Spleen (tissue), 11 donors: ENCODE data around the gene STXBP1. TPM values are rescaled to one million over a fixed set of nuclear protein-coding genes. Genes with fewer than 3 reads are reported as not detected.
A peak's percentile ranks its signal among the peaks of the same experiment; 100 is the strongest.

Experiments used
- DNase-seq: peaks from one replicate; pipeline ENCODE4 v3.0.0-alpha.2; 2020
- H3K27ac ChIP-seq, 8 donors: fragments of 200-600 bp; sonication (generic) in 7 of 8; 1 replicate in 4 of 8; 2 replicates in 4 of 8; pipeline versions ENCODE4 v1.5.0 to v1.8.0; 2016 to 2021; ENCODE audit warnings: inconsistent platforms in 4 of 8, mild to moderate bottlenecking in 4 of 8, moderate library complexity in 1 of 8
- H3K27me3 ChIP-seq, 7 donors: fragments of 200-600 bp; sonication (generic) in 6 of 7; replicated peaks in 1 of 7; 1 replicate in 4 of 7; 2 replicates in 3 of 7; pipeline versions ENCODE4 v1.5.0 to v1.8.0; 2016 to 2021; ENCODE audit warnings: inconsistent platforms in 3 of 7, mild to moderate bottlenecking in 1 of 7
- H3K36me3 ChIP-seq, 6 donors: fragments of 200-600 bp; sonication (generic) in 5 of 6; 1 replicate in 4 of 6; 2 replicates in 2 of 6; pipeline versions ENCODE4 v1.5.0 to v1.8.0; 2016 to 2021; ENCODE audit warnings: inconsistent platforms in 2 of 6
- H3K4me1 ChIP-seq, 6 donors: fragments of 200-600 bp; sonication (generic) in 5 of 6; 1 replicate in 3 of 6; 2 replicates in 3 of 6; pipeline versions ENCODE4 v1.5.0 to v1.8.0; 2016 to 2021; ENCODE audit warnings: inconsistent platforms in 3 of 6
- H3K4me3 ChIP-seq, 8 donors: fragments of 200-600 bp; sonication (generic) in 7 of 8; 1 replicate in 4 of 8; 2 replicates in 4 of 8; pipeline versions ENCODE4 v1.5.0 to v1.8.0; 2016 to 2021; ENCODE audit warnings: inconsistent platforms in 4 of 8, mild to moderate bottlenecking in 4 of 8, moderate library complexity in 2 of 8
- H3K9me3 ChIP-seq, 8 donors: fragments of 200-600 bp; sonication (generic) in 7 of 8; 1 replicate in 4 of 8; 2 replicates in 4 of 8; pipeline versions ENCODE4 v1.5.0 to v1.8.0; 2016 to 2021; ENCODE audit warnings: inconsistent platforms in 4 of 8
- CTCF ChIP-seq, 11 experiments: fragments of 200-600 bp in 7 of 11; fragments of 450-650 bp in 4 of 11; sonication (generic) in 4 of 11; IDR thresholded peaks in 8 of 11; conservative IDR thresholded peaks in 3 of 11; 1 replicate in 7 of 11; 2 replicates in 4 of 11; pipeline versions ENCODE4 v1.4.0 to v1.8.0; 2016 to 2021; ENCODE audit warnings: antibody characterized with exemption in 11 of 11, inconsistent platforms in 4 of 11, mild to moderate bottlenecking in 1 of 11
- POLR2A ChIP-seq, 3 donors: fragments of 450-650 bp; IDR thresholded peaks; one replicate each; pipeline ENCODE4 v1.5.1; 2017; ENCODE audit warnings: antibody characterized with exemption in 3 of 3, mild to moderate bottlenecking in 1 of 3
- POLR2AphosphoS5 ChIP-seq, 3 donors: sonication (generic); formaldehyde crosslinking; IDR thresholded peaks; one replicate each; pipeline ENCODE4 v1.5.1; 2017; ENCODE audit warnings: antibody characterized with exemption in 3 of 3
- WGBS, 5 donors: extraction: QIAGEN DNeasy Blood & Tissue Kit in 3 of 5; methylation state at CpG; one replicate each; pipeline versions ENCODE4 v1.1.5 to v1.1.7; 2013 to 2018; 5-methylcytosine and 5-hydroxymethylcytosine counted together
- intact Hi-C: fragments of 100-400 bp; cut with DNase I; formaldehyde crosslinking; loops from one replicate; pipeline ENCODE4 v1.15.0; 2023; ENCODE audit warnings: low total_unique reads
- polyA plus RNA-seq, 3 donors: library from polyadenylated mRNA; stranded (reverse); fragments of 200-250 nt; gene quantifications; one replicate each; pipeline ENCODE4 v1.2.1, GENCODE V29; 2013
- total RNA-seq, 7 donors: library from RNA; depleted of rRNA in 3 of 7; stranded (reverse); fragments of >200 nt in 3 of 7; fragmentation: NEBNext Ultra II Directional in 4 of 7; extraction: Animal tissue kit (Norgen Biotek cat#: 25700) in 4 of 7; gene quantifications; one replicate each; pipeline versions ENCODE4 v1.1.0 to v1.2.1, GENCODE V29; 2016 to 2021
- donor health status: healthy with polysubstance abuse.
- donor health status: DM: no; HTN: no; CAD: no; lungs with moderate emphysema.
- donor health status: DM: no; HTN: no; CAD: no.
- donor health status: Bipolar disorder and iron deficiency.
- donor health status: healthy.
- donor health status: DM: no; HTN: no; CAD: no.
- donor health status: DM: yes; HTN: yes; CAD: no.

Gene STXBP1
- total and polyA plus RNA-seq, 10 donors = 4.3 to 75.7 (median 31.6) TPM

DNA sequence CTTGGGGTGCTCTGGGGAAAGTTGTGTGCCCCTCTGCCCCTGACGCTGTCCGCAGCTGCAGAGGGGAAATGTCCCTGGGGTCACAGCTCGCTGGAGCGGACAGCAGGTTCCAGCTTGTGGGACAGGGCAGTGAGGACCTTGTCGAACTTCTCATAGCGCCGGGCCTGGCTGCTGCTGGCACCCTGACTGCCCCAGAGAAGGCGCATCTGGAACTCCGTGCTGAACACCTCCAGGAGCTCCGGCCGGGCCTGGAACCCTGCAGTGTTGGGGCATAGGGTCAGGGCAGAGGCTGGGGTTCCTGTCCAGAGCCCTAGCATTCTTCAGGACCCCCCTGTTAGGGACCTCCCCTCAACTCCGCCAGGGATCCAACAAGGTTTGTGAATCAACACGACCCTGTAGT is 126.6 kb downstream of the STXBP1 start:
- no peak for DNase-seq

DNA sequence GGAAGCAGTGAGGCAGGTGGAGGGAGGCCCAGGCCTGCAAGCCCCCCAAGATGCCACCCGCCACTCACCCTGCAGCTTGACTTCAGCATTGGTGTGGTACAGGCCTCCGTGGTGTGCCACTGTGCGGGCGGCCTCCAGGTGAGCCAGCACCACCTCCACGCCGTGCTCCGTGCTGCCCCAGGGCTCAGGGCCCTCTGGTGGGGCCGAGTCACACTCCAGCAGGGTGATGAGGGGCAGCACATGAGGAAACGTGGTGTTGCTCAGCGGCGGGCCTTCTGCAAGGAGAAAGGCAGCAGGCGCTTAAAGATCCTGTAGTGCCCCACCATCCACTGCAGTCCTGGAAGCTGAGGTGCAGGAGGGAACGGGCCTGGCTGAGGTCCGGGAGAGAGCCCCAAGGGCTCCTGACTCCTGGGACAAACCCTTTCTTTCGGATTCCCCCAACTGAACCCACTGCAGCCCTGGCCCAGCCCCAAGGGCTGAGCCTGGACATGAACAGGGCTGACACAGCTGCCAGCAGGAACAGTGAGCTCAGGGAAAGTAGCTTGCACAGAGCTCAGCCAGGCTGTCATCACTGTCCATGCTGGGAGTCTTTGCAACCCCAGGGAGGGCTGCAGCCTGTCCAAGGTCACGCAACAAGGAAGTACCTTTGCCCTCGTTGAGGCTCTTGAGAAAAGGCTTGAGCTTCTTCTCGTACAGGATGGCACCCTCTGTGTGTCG is 127.7 kb downstream of the STXBP1 start:
- Histone ChIP-seq H3K4me3 (no peak overlapping the region), H3K4me1 (peaks cover 6 to 45% (median 19%) of the 10 kb centered on the region in 6 donors), H3K9me3 (no peaks in the 10 kb centered on the region), H3K27me3 (no peaks in the 10 kb centered on the region), H3K36me3 (peaks cover 0 to 73% (median 70%) of the 10 kb centered on the region in 6 donors), H3K27ac (peak overlapping the region in 4 of 8 donors; percentile 28 to 58 (median 41))
- intact Hi-C loops = loop anchor here (5.0 kb wide), 2 partner anchors 43 to 183 kb away; no protein-coding TSS in a partner anchor
- no peak for DNase-seq
- WGBS, 5 donors = 79 to 95% (median 86%) methylated on average over 8 to 19 of the region's 19 CpGs
- no peak for TF ChIP-seq CTCF (IDR thresholded peaks at IDR 0.05 in 8 of 11, conservative IDR thresholded peaks at IDR 0.05 in 3 of 11)
- TF ChIP-seq POLR2A (IDR thresholded peaks at IDR 0.05) = no peak
- peak; percentile 18 to 71 (median 46) for TF ChIP-seq POLR2AphosphoS5 (IDR thresholded peaks at IDR 0.05)

More for the DNA sequence above, 126.6 kb downstream of the STXBP1 start:
- H3K9me3 ChIP-seq = no peaks in the 10 kb centered on the region
- H3K27ac ChIP-seq = no peak overlapping the region
- TF ChIP-seq CTCF (IDR thresholded peaks at IDR 0.05 in 8 of 11, conservative IDR thresholded peaks at IDR 0.05 in 3 of 11) (no peak), POLR2AphosphoS5 (IDR thresholded peaks at IDR 0.05) (peak in 2 of 3 donors; percentile 36 to 46)
- H3K27me3 ChIP-seq = no peaks in the 10 kb centered on the region
- H3K4me1 ChIP-seq = peaks cover 12 to 56% (median 29%) of the 10 kb centered on the region in 6 donors
- WGBS, 5 donors = 85 to 90% (median 88%) methylated on average over 9 to 13 of the region's 13 CpGs
- H3K4me3 ChIP-seq = no peak overlapping the region
- intact Hi-C loops = loop anchor here (5.0 kb wide), 2 partner anchors 44 to 184 kb away; no protein-coding TSS in a partner anchor
- peaks cover 0 to 62% (median 60%) of the 10 kb centered on the region in 6 donors for H3K36me3 ChIP-seq

GRCh38 chr9:127741831-127742434 is 129.9 kb downstream of the STXBP1 start:
- Histone ChIP-seq H3K27me3 (no peaks in the 10 kb centered on the region), H3K36me3 (peaks cover 3 to 94% (median 91%) of the 10 kb centered on the region in 6 donors), H3K4me3 (no peak overlapping the region), H3K4me1 (peaks cover 0 to 28% (median 5%) of the 10 kb centered on the region in 6 donors), H3K9me3 (no peaks in the 10 kb centered on the region), H3K27ac (peak overlapping the region in 1 of 8 donors; percentile 45)
- TF ChIP-seq POLR2A (IDR thresholded peaks at IDR 0.05) (no peak), POLR2AphosphoS5 (IDR thresholded peaks at IDR 0.05) (peak in 2 of 3 donors; percentile 19 to 65), CTCF (IDR thresholded peaks at IDR 0.05 in 8 of 11, conservative IDR thresholded peaks at IDR 0.05 in 3 of 11) (no peak)
- intact Hi-C loops = no loop called here
- no peak for DNase-seq
- 84 to 93% (median 90%) methylated on average over 34 to 38 of the region's 38 CpGs for WGBS, 5 donors

Other genes starting within 250 kb of the STXBP1 start
- gene SLC2A8, start 215.1 kb upstream of the STXBP1 start, total RNA-seq = 10 to 100 TPM; 16.8 to 32.0 (median 23.0) TPM
- 10 to 100 TPM; 10.0 to 18.3 (median 14.5) TPM for gene SLC2A8, start 215.1 kb upstream of the STXBP1 start, polyA plus RNA-seq
- 10 to 100 TPM; 10.4 to 14.7 (median 12.7) TPM for gene ZNF79, start 187.9 kb upstream of the STXBP1 start, total RNA-seq
- 1 to 10 TPM; 2.3 to 4.1 (median 3.8) TPM for gene ZNF79, start 187.9 kb upstream of the STXBP1 start, polyA plus RNA-seq
- gene RPL12, start 160.9 kb upstream of the STXBP1 start, total RNA-seq = 1,000 to 10,000 TPM; 1,013 to 2,248 (median 1,247) TPM
- gene RPL12, start 160.9 kb upstream of the STXBP1 start, polyA plus RNA-seq = 1,000 to 10,000 TPM; 5,054 to 9,017 (median 7,616) TPM
- 10 to 100 TPM; 18.3 to 29.7 (median 24.5) TPM for gene LRSAM1, start 160.8 kb upstream of the STXBP1 start, total RNA-seq
- 10 to 100 TPM; 13.5 to 32.1 (median 26.0) TPM for gene LRSAM1, start 160.8 kb upstream of the STXBP1 start, polyA plus RNA-seq
- gene CFAP157, start 94.7 kb downstream of the STXBP1 start, total RNA-seq = under 1 TPM in 4 of 7 donors, not detected in 3; 0.13 to 0.21 (median 0.17) TPM
- under 1 TPM; 0.09 to 0.13 (median 0.12) TPM for gene CFAP157, start 94.7 kb downstream of the STXBP1 start, polyA plus RNA-seq
- gene PTRH1, start 103.4 kb downstream of the STXBP1 start, total RNA-seq = 10 to 100 TPM in 4 of 7 donors, 1 to 10 TPM in 3; 8.1 to 17.9 (median 10.7) TPM
- 10 to 100 TPM in 2 of 3 donors, 1 to 10 TPM in 1; 7.4 to 17.5 (median 14.7) TPM for gene PTRH1, start 103.4 kb downstream of the STXBP1 start, polyA plus RNA-seq
- 1 to 10 TPM in 6 of 7 donors, under 1 TPM in 1; 0.60 to 3.1 (median 2.0) TPM for gene TTC16, start 103.8 kb downstream of the STXBP1 start, total RNA-seq
- gene TTC16, start 103.8 kb downstream of the STXBP1 start, polyA plus RNA-seq = under 1 TPM; 0.12 to 0.98 (median 0.61) TPM
- 10 to 100 TPM; 16.8 to 36.5 (median 24.5) TPM for gene TOR2A, start 123.0 kb downstream of the STXBP1 start, total RNA-seq
- gene TOR2A, start 123.0 kb downstream of the STXBP1 start, polyA plus RNA-seq = 10 to 100 TPM; 17.9 to 29.1 (median 18.4) TPM
- 10 to 100 TPM; 44.7 to 85.4 (median 61.2) TPM for gene SH2D3C, start 166.4 kb downstream of the STXBP1 start, total RNA-seq
- 10 to 100 TPM; 27.0 to 51.1 (median 34.3) TPM for gene SH2D3C, start 166.4 kb downstream of the STXBP1 start, polyA plus RNA-seq
- gene CDK9, start 173.8 kb downstream of the STXBP1 start, total RNA-seq = 100 to 1,000 TPM in 4 of 7 donors, 10 to 100 TPM in 3; 68.3 to 149 (median 103) TPM
- gene CDK9, start 173.8 kb downstream of the STXBP1 start, polyA plus RNA-seq = 10 to 100 TPM; 49.2 to 87.6 (median 87.1) TPM
- 10 to 100 TPM; 33.3 to 94.6 (median 72.3) TPM for gene FPGS, start 190.6 kb downstream of the STXBP1 start, total RNA-seq
- gene FPGS, start 190.6 kb downstream of the STXBP1 start, polyA plus RNA-seq = 10 to 100 TPM; 39.5 to 73.7 (median 60.5) TPM
- gene ENG, start 242.4 kb downstream of the STXBP1 start, total RNA-seq = 100 to 1,000 TPM; 150 to 334 (median 247) TPM
- 10 to 100 TPM; 29.2 to 63.1 (median 47.8) TPM for gene ENG, start 242.4 kb downstream of the STXBP1 start, polyA plus RNA-seq